NCI-H345 treated with DMSO at 0.1 percent for 48 hours (cell line): Measurements from ENCODE around the gene LHX3.
"Not testable (repeated sequence)": the region's sequence is repeated elsewhere in the genome, so short reads cannot be mapped to it uniquely, and the experiment has no call there.

Source experiments
- DNase-seq: peaks from one replicate; lab custom pipeline; 2025; ENCODE audit not compliant: unreplicated experiment; lab: John Stamatoyannopoulos, UW

The LHX3 gene

GRCh38 chr9:136156209-136157120, 48.5 kb downstream of the LHX3 start:
- DNase-seq: no peak

GRCh38 chr9:136155576-136155975, 49.4 kb downstream of the LHX3 start:
- no peak for DNase-seq

- no peak for DNase-seq
These were observed 50.0 kb downstream of the LHX3 start for GRCh38 chr9:136154943-136155342.

DNA sequence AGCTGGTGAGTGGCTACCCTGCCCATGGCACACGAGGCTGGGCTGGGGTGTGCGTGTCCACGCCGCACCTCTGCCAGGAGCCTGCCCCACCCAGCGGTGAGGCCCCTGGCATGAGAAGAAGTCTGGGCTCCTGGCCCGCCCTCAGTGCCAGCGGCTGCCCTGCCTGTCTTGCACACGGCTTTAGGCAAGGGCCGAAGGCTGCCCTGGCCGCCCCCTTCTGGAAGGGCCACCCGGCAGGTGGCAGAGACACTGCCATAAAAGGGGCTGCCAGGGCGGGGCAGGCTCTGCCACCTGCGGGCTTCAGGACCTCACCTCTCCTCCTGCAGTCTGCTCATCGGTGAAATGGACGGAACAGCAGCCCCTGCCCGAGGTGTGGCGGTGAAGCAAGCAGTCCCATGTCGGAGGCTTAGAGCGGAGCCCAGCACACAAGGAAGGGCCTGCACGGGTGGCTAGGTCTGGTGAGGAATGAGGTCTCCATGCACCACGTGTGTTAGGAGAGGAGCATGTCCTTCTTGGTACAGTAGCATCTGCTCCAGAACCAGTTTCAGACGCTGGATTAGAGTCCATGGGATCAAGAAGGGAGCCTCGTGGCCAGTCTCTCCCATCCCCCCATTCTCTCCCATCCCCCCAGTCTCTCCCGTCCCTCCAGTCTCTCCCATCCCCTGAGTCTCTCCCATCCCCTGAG, 51.4 kb downstream of the LHX3 start:
- no peak for DNase-seq

DNA sequence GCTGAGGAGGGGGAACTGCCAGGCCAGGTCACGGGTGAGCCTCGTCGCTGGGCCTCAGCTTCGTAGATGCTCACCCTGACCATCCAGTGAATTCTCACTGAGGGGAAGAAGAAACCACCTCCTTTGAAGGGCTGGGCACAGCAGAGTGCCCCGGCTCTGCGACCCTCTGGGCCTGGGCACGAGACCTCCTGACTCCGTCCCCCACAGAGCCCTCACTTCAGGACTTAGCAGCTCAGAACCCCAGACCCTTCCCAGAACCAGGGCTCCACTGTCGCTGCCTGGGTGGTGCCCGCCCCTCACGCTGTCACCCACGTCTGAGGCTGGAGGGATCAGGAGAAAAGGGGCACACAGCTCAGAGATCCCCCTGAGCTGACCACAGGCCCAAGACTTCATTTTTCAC, 52.0 kb downstream of the LHX3 start:
- no peak for DNase-seq

DNA sequence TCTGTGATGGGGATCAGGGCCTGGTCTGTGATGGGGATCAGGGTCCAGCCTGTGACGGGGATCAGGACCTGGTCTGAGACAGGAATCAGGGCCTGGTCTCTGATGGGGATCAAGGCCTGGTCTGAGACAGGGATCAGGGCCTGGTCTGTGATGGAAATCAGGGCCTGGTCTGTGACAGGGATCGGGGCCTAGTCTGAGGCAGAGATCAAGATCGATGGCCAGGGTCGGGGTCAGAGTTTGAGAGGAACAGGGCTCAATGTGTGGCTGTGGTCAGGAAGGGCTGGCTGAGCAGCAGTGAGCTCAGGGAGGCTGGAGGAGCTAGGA, 52.4 kb downstream of the LHX3 start:
- DNase-seq: no peak

DNA sequence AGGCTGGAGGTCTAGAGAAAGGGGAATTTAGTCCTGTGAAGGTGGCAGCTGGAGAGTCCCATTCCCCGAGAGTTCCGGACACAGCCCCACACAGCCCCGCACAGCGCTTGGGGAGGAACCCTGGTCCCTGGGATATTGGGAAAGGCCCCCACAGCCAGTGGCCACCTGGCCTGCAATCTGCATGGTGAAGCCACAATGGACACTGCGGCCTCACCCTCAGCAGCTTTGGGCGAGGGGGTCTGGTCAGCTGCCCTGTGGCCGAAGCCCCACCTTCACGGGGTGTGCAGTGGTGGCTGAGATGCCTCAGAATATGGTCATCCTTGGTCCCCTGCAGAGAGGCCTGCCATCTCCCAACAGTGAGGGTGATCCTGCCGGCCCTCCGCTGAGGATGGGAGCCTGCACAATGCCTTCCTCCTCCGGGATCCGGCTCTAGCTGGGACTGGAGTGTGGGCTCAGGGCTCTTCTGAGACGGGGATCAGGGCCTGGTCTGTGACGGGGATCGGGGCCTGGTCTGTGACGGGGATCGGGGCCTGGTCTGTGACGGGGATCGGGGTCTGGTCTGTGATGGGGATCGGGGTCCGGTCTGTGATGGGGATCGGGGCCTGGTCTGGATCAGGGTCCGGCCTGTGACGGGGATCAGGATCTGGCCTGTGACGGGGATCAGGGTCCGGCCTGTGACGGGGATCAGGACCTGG, 52.9 kb downstream of the LHX3 start:
- DNase-seq: no peak

DNA sequence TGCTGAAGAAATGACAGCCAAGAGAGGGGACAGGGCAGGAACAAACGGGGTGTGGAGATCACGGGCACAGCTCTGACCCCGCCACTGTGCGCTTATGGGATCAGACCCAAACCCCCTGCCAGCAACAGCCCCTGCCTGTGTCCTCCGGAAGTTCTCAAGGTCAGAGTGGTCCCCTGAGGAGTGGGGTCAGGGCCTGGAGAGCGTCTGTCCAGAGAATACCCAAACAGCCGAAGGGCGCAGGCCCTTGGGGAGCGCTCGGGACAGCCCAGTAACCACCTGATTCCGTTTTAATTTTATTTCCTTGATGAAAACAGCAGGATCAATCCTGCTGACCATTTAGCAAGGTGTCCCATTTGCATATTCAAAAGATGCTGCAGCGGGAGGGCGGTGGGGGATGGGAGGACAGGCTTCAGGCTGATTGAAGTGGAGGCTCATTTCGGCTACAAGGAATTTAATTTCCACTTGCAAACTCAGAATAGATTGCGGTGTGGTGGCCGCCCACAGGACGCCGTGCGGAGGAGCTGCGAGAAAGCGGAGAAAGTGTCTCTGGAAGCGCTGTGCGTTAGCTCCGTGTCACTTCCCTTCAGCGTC, 53.6 kb downstream of the LHX3 start:
- DNase-seq: no peak

DNA sequence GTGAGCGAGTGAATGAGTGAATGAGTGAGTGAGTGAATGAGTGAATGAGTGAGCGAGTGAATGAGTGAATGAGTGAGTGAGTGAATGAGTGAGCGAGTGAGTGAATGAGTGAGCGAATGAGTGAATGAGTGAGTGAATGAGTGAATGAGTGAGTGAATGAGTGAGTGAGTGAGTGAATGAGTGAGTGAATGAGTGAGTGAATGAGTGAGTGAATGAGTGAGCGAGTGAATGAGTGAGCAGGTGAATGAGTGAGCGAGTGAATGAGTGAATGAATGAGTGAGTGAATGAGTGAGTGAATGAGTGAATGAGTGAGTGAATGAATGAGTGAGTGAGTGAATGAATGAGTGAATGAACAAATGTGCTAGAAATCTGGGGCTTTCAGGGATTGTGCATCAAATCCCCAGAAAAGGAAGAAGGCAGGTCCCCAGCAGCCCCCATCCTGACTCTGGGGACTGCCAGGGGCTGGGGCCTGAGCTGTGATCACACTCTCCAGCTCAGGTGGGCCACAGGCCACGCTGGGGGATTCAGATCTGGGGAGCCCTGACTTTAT, 54.2 kb downstream of the LHX3 start:
- DNase-seq: not testable (repeated sequence)

- DNase-seq: no peak
These were observed 55.1 kb downstream of the LHX3 start for GRCh38 chr9:136149853-136150252.

DNA sequence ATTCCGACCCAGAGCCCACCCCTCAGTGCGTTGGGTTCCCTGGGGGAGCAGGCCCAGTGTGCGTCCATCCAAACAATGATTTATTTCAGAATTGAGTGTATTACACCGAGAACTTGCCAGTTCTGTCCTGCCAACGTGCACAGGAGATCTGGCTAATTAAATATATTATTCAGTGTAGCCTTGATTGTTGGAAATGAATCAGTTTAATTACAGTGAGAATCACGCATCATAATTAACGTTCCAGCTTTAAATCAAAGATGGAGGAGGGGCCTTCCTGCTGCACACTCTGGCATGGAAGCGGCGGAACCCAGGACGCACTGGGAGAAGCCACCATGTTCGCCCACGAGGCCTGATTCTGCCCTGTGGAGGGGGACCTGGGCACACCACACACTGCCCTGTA, 55.6 kb downstream of the LHX3 start:
- no peak for DNase-seq

GRCh38 chr9:136148766-136149165, 56.2 kb downstream of the LHX3 start:
- DNase-seq: no peak

DNA sequence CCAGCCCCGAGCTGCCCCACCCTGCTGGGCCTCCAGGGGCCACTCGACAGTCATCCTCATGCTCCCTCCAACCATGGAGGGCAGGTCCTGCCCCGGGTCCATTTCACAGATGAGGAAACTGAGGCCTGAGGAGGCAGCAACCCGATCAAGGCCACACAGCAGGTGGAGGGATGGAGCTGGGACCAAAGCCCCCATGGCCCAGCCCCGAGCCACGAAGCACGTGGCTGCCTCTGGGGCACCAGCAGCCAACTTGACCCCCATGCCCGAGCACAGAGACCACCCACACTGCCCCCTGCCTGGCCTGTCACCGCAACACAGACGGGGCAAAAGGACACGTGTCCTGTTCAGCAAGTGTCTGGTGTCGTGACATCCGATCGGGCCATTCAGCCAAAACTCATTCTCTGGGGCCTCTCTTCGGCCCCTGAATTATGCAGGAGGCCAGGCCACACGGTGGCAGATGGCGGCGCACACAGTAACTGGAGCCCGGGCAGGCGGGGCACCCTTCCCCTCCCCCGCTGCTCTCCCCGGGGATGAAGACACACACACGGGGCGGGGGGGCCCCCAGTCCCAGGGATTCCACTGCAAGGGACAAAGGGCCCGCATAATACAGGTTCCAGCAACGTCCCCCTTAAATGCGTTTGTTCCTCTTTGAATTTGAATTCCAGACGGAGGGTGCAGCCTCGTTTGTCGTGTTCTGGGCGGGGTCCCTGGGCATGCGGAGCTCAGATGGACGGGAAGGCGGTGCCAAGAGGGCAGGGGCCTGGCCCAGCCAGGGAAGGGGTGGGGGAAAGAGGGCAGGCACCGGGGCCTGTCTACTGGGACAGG, 56.8 kb downstream of the LHX3 start:
- DNase-seq: no peak

GRCh38 chr9:136147038-136147889, 57.7 kb downstream of the LHX3 start:
- DNase-seq: no peak
